GM19023 (cell line): ENCODE measurements around the gene RAPGEF5.

Experiments used
- ATAC-seq: cut with Tn5 transposase; IDR thresholded peaks from one replicate; pipeline ENCODE4 v1.9.1; 2021; ENCODE audit warnings: mild to moderate bottlenecking, moderate library complexity; ENCODE audit not compliant: unreplicated experiment

RAPGEF5 gene

DNA sequence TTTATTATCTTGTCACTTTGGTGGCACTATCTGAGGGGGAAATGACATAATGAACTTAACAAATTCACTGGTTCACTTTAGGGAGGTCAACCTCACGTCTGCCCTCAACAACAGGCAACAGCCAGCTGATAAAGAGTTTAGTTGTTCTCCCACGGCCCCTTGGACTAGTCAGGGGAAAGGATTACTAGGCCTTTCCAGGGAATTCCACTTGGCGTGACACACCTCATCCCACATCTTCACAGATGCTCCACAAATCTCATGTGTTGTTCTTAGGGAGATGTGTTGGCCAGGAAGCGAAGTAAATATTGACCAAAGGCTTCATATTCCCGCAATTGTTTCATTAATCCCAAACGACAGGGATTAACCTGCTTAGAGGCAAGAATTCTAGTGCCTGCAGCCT, 227.8 kb downstream of the RAPGEF5 start:
- ATAC-seq, result no peak

DNA sequence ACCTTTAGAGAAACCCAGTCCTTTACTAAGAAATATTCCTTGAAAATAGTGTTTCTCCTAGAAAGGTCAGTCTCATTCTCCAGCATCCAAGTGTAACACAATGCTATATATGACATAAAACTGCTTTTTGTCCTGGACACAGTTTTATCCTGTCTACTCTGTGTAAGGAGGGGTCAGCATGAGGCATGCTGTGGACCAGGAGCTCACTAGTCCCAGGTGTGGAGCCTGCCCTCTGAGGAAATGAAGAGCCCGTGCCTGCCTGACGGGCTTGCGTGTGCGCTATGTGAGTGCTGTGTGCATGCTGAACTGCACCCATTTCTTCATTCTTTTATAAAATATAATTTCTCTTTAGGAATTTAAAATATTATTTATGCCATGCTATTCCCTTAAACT, 228.4 kb downstream of the RAPGEF5 start:
- ATAC-seq, result no peak

DNA sequence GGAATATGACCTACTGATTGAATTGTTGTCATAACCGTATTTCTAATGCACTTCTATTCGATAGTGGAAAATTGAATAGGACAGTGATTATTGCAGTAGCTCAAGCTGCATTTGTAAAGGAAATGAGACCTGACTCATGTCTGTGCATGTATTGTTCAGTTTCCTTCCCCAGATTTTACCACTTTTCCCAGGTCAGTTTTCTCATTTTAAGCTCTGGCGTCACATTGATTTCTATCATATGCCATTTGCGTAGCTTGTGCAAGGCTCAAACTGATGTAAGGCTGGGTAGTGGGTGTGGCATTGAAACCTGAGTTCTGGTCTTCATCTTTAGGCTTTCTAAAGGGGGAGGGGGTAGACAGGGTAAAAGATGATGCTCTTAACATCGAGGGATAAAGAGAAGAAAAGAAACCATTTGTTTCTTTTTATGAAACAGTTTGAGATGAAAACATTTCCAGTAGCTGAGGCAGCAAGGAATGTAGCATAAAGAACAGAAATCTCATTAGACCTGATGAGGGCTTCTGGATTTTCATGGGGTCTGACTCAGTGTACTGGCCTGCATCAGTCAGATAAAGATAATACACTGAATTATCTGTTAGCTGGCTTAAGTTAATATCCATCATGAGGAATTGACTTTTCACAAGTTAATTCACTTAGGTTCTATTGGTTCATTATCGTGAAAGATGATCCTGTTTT, 229.0 kb downstream of the RAPGEF5 start:
- ATAC-seq, result no peak

DNA sequence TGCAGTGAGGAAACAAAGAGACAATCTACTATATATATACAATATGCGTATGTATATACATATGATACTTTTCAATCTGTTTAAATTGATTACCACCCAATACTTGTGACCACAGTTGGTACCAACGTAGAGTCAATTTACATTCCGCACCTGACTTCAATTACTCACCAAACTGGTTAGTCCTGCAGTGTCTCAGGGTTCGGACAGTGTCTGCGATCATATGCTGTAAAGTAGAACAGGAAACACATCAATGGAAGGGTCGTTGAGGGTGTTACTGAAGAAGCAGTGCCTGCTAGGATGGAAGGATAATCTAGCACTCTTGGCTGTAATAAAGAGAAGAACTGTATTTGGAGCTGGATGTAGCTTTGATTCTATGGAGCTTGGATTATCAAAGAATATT, 231.5 kb downstream of the RAPGEF5 start:
- ATAC-seq, result no peak

DNA sequence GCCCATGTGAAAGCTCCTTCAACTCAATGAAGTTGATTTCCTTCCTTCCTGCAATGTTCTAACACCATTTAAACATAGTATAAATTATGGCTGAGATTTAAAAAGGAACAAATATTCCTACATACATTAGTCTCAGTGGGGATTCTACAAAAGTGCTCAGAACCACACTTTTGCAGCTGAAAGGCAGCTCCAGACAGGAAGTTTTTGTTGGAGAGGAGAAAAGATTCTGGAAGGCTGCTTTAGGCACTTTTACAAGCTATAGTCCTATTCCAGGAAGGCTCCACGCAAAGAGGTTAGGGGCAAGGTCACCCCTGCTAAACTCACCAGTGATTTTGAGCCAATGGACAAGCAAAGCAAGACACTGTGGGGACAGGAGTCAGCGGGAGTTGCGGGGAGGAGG, 232.0 kb downstream of the RAPGEF5 start:
- ATAC-seq, result no peak

DNA sequence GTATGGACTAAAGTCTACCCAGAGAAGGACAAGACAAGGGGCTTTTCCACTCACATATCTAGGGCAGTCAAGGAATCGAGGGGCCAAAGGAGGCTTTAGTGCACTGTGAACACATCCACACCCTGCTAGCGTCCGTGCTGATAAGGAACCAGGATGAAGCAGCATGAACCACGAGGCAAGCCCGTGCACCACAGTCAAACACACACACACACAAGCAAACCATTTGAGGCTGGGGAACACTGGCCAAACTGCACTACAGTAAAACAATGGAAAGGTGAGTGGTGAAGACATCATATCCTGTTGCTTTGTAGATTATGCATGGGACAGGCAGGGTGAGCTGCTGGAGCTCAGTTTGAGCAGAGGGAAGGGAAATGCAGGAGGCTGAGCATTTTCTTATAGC, 233.8 kb downstream of the RAPGEF5 start:
- no peak for ATAC-seq

DNA sequence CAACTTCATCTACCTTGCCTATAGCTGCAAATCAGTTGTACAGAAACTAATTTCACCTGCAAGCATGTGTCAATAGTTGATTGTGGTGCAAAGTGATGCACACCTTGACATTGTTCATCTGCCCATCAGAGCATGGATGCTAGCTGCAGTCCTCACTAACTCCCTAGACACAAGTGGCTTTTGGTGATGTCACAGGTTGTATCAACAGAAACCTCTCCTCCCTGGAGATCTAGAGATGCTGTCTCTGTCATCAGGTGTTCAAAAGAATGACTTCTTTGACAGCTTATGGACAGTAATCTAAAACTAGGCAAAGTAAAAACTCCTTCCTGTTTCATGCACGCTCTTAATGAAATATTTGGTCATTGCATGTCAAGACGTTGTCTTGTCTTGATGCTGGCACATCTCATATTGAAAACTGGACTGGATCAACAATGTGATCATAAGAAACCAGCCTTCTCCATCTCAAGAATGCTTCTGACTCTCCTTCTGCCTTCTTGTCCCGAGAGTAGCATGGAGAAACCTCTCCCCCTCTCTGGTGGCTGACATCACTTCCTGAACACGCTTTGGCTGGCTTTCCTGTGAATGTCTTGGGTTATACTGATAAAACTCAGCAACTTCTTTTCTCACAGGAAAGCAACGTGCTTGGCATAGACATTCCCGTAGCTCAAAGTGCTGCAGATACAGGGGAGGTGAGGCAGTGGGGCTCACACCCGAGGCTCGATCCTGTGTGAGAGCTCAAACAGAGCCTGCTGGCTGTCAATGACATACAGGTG, 235.1 kb downstream of the RAPGEF5 start:
- ATAC-seq, result no peak

DNA sequence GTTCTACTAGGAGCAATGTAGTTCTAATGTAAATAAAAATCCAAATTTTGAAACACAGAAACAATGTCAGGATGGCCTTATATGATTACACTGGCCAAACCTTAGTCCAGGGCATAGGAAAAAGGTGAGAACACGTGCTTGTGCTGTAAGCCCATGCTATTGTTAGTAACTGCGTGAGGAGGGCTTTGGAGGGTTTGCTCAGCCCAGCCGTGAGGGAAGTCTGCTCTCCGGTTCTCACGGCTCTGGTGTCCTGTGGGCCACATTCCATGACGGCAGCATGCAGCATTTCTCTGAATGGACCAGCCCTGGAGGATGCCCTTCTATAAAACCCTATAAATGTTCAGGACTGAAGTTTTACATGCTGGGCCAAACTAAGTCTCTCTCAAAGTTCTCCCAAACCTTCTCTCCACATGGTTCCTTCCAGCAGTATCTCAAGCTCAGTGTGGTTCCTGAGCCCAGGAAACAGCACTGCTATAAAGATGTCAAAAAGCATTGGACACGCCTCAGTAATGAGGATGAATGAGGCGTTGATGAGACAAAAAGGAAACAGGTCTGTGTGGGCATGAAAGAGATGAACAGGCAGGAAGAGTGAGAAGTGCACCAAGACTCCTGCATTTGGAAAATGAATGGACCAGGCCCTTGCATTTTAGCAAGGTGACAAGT, 236.4 kb downstream of the RAPGEF5 start:
- no peak for ATAC-seq

DNA sequence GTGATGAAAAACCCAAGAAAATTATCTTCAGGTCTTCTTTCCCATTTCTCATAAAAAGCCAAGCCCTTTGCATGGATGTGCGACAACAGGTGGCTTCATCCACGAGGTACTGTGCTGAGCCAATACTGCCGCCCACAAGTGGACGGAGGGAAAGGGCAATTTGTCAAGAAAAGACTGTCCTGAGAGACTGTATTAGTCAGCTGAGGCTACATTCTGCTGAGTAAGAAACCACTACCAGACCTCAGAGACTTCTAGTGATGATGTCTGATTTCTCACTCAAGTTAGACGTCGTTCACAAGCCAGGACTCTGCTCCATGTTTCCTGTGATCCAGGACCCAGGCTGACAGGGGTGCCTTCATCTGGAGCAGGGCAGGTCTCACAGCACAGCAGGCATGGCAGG, 239.7 kb downstream of the RAPGEF5 start:
- no peak for ATAC-seq

DNA sequence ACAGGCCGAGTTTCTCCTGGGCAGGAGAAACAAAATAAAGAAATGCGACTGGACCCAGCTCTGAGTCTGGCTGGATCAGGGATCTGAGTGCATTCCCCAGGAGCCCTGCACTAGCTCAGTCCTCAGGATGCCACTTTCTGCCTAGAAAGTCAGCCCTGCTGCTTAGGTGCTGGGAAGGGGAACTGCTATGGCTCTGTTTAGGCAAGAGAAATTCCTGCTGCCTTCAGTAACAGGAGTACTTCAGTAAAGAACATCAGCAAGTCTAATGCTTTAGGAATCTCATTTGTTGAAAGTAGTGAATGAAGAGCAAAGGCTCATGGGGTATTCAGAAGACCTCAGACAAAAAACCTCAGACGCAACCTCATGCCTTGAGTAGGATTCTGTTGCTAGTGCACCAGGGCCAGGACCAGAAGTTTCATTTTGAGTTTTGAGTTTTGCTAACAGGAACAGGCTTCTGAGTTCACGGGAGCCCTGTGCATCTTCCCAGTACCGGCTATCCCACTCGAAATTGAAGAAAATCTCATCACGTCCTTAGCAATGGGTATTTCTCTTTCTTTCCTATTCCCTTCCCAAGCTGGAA, 240.4 kb downstream of the RAPGEF5 start:
- no peak for ATAC-seq

DNA sequence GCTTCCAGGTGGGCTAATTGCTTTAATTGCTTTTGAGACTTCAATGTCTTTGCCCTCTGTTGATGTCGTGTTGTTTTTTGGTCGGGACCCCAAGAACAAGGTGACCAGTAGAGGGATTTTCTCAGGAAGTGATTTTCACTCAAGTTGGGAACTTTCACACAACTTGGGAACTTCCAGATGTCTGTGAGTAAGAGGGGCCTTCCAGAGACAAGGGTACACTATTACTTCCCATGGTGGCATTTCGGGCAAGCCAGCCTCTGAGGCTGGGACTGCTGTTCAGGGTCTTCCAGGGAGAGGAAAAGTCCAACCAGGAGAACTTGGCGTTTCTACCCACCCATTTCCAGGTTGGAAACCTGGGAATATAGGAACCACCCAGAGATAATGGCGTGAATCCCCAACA, 241.3 kb downstream of the RAPGEF5 start:
- ATAC-seq, result no peak

DNA sequence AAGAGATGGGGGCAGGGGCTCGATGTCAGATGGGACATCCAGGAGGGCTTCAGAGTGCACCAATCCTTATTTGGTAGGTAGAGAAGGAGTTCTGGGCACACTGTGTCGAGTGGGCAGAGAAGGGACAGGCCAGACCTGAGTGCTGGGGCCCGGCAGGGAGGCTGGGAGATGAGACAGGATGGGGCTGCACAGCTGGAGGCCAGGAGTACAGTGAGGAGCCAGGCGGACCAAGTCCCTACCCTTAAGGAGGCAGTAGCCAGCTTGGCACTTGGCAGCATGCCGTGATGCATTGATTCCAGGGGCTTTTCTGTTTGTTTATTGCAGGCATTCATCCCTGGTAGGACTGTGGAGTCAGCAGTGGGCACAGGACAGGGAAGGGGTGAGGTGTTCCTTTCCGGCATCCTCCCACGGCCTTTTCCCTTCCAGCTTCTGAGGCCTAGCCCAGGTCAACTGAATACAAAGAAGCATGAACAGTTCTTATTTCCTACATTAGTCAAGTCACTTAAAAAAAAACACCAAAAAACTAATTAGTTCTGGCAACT, 242.4 kb downstream of the RAPGEF5 start:
- ATAC-seq, result no peak

DNA sequence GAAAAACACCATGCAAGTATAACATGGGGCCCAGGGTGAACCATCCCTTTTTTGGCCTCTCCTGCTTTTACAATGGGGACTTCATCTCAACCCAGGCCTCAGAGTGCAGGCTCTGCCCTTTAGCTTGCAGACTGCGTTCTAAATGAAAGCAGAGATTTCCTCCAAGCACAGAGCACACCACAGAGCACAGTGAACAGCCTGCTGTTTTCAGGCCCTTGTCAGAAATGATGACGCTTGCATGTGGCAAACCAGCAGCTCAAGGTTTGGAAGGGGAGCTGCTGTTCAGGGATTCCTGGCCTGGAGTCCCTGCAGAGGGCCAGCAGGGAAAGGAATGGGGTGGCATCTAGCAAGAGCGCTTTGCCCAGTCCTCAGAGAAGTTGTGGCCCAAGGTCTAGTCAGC, 243.9 kb downstream of the RAPGEF5 start:
- no peak for ATAC-seq

DNA sequence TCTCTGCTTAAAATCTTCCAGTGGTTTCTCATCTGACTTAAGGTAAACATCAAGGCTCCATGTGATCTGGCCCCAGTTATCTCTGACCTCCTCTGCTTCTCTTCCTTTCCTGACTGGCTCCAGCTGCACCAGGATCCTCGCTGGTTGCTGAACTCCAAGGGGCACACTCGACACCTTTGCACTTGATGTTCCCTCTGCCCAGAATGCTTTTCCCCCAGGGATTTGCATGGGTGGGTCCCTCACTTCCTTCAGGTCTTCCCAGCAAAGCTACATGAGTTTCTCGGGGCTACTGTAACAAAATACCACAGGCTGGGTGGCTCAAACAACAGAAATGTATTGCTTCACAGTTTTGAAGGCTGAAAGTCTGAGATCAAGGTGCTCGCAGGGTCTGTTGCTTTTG, 245.3 kb downstream of the RAPGEF5 start:
- no peak for ATAC-seq

DNA sequence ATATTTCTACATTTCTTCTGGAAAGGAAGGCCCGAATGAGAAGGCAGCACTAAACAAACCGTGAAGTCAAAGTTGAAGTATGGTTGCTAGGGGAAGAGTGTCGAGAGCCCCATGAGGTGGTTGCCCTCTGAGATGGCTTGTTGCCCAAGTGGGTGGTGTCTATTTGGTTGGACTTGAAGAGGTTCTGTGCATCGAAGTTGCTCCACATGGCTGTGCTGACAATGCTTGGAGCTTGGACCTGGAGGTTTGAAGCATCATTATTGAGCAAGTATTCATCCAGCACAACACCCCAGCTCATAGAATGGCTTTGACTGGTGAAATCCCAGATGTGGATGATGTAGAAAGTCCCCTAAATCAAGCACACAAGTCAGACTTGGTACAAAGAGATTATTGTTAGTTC, 246.1 kb downstream of the RAPGEF5 start:
- no peak for ATAC-seq

DNA sequence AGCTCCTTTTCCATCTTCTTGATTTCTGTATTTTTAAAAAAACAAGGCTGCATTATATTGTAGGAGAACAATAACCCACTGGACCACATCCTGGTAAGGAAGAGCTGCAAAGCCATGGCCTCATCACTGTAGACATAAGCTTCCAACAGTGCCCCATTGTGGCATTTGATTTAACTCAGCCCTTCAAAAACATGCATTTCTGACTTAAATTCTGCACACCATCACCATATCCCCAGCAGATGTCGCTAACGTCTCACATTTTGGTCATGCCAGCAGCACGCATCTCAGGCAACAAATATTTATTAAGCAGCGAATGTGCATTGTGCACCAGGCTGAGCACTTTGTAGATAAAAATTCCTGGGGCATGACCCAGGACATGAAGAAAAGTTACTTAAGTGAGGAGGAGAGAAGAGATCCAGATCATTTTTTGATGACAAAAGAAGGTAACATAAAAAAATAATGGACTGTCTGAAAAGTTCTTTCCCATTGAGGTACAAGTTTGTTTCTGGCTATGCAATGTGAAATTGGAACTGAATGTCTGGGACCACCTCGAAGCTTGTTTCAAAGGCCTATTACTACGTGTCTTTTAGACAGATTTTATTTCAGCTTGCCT, 246.6 kb downstream of the RAPGEF5 start:
- no peak for ATAC-seq

DNA sequence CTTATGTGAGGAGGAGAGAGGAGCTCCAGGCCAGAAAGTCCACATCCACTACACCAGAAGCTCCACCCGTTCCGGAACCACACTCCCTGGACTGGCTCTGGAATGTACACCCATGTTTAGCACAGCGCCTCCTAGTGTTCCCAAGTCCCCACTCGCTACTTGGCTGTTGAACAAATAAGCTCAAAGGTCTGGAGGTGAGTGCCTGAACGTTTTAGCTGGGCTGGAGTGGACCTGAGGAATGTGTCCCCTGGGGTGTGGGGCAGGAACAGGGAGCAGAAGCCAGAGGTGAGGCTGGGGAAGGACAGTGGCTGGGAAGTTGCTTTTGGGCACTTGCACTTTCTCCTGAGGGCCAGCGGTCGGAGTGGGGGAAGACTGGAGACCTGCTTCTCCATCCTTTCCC, 247.2 kb downstream of the RAPGEF5 start:
- ATAC-seq, result no peak

DNA sequence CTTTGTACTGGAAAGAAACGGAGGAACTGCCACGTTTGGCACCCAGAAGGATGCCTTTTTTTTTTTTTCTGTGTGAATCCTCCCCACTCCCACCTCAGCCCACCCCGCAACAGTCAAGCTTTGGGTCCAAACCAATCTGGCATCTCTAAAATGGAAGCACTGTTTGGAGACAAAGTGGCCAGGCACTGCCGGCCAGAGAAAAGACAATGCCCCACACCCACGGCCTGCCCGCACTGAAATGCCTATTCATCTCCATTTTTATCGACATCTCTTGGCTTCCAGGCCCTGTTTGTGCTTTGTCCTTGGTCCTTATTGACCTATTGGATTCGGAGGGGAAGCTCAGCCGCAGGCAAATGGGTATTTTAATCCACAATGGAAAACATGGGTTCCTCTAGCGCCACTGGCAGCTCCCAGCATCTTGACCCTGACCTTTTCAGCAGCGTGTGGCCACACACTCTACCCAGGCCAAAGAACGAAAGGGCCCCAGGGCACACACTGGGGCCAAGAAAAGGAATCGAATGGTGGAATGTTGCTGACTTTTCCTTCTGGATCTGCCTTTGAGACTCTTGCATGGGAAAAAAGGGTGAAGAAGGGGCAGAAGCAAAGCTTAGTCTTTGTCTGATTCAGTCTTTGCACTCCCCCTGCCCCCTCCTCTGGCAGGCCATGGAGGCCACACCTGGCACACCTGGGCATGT, 248.7 kb downstream of the RAPGEF5 start:
- ATAC-seq, result no peak

DNA sequence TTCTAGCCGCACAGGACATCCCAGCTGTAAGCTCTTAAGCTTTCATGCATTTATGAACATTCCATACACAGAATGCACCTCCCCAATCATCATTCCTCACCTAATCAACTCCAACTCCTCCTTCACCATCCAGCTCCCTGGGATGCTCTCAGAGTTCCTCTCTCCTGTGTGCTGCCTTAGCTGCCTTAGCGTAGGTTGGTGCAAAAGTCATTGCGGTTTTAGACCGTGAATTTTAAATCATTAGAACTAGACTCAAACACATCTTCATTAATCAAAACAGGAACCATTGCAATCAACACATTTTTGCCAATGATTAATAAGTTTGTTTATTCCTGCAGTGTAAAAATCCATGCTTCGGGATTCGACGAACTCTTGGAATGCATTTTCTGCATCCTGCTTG, 251.4 kb downstream of the RAPGEF5 start:
- no peak for ATAC-seq
